WTC11 (cell line): ENCODE measurements around the gene CD101. TPM values are rescaled to one million over a fixed set of nuclear protein-coding genes. Genes with fewer than 3 reads are reported as not detected.

Experiments
- ATAC-seq: fragments of 200-7000 bp; cut with Tn5 transposase; 2 replicates; pipeline ENCODE4 v1.10.0; 2021; ENCODE audit warnings: mild to moderate bottlenecking, moderate library complexity
- CTCF ChIA-PET: fragments of 300-600 bp; sonication (Branson Sonifier 250); formaldehyde crosslinking; loops from one replicate; lab custom pipeline; 2021; ENCODE audit warnings: antibody characterized with exemption; lab: Charles Lee
- POLR2A ChIA-PET: fragments of 350-600 bp; sonication (Branson Sonifier 250); formaldehyde crosslinking; loops from one replicate; lab custom pipeline; 2021; ENCODE audit warnings: antibody characterized with exemption; lab: Charles Lee
- DNase-seq: peaks from one replicate; pipeline ENCODE4 v3.0.0; 2021; ENCODE audit warnings: low spot score
- H3K27ac Mint-ChIP-seq: 2 replicates; pipeline ENCODE4 v1.8.0; 2021; ENCODE audit warnings: mixed read lengths
- H3K27me3 Mint-ChIP-seq: 2 replicates; pipeline ENCODE4 v1.8.0; 2021; ENCODE audit warnings: low read depth, mild to moderate bottlenecking, moderate library complexity, mixed read lengths
- H3K36me3 Mint-ChIP-seq: 2 replicates; pipeline ENCODE4 v1.8.0; 2021; ENCODE audit warnings: mixed read lengths
- H3K4me1 Mint-ChIP-seq: 2 replicates; pipeline ENCODE4 v1.8.0; 2022; ENCODE audit warnings: mixed read lengths
- H3K4me3 Mint-ChIP-seq: 2 replicates; pipeline ENCODE4 v1.8.0; 2021; ENCODE audit warnings: mild to moderate bottlenecking, moderate library complexity, mixed read lengths
- H3K9me3 Mint-ChIP-seq: 2 replicates; pipeline ENCODE4 v1.8.0; 2021; ENCODE audit warnings: mixed read lengths
- ARID4B ChIP-seq: sonication (generic); formaldehyde crosslinking; IDR thresholded peaks from 2 replicates; pipeline ENCODE4 v1.8.0; 2023; ENCODE audit warnings: missing genetic modification reagents, mild to moderate bottlenecking, borderline replicate concordance
- CBFB ChIP-seq: sonication (generic); formaldehyde crosslinking; IDR thresholded peaks from 2 replicates; pipeline ENCODE4 v1.8.1; 2022; ENCODE audit warnings: mild to moderate bottlenecking, low read depth, missing genetic modification reagents
- CREM ChIP-seq: sonication (generic); formaldehyde crosslinking; IDR thresholded peaks from 2 replicates; pipeline ENCODE4 v1.8.1; 2022; ENCODE audit warnings: mild to moderate bottlenecking, missing genetic modification reagents, moderate library complexity
- E2F5 ChIP-seq: sonication (generic); formaldehyde crosslinking; IDR thresholded peaks from 2 replicates; pipeline ENCODE4 v1.8.1; 2022; ENCODE audit warnings: mild to moderate bottlenecking, moderate library complexity, missing genetic modification reagents
- EMX1 ChIP-seq: fragments of 250-450 bp; sonication (Bioruptor Pico); IDR thresholded peaks from 2 replicates; pipeline ENCODE4 v1.8.0; 2021; ENCODE audit warnings: mild to moderate bottlenecking
- ERG ChIP-seq: fragments of 250-450 bp; sonication (Bioruptor Pico); IDR thresholded peaks from 2 replicates; pipeline ENCODE4 v1.8.0; 2021; ENCODE audit warnings: mild to moderate bottlenecking
- HMGA2 ChIP-seq: fragments of 250-450 bp; sonication (Bioruptor Pico); IDR thresholded peaks from 2 replicates; pipeline ENCODE4 v1.4.0; 2021; ENCODE audit warnings: mild to moderate bottlenecking, moderate library complexity
- MAX ChIP-seq: sonication (generic); formaldehyde crosslinking; IDR thresholded peaks from 2 replicates; pipeline ENCODE4 v1.8.0; 2022; ENCODE audit warnings: mild to moderate bottlenecking, missing genetic modification reagents
- MXD4 ChIP-seq: fragments of 250-450 bp; sonication (Bioruptor Pico); IDR thresholded peaks from 2 replicates; pipeline ENCODE4 v1.8.0; 2021; ENCODE audit warnings: mild to moderate bottlenecking, moderate library complexity, borderline replicate concordance
- NR2C2 ChIP-seq: sonication (generic); formaldehyde crosslinking; IDR thresholded peaks from 2 replicates; pipeline ENCODE4 v1.8.0; 2022; ENCODE audit warnings: mild to moderate bottlenecking, missing genetic modification reagents
- ZNF416 ChIP-seq: fragments of 250-450 bp; sonication (Bioruptor Pico); IDR thresholded peaks from 2 replicates; pipeline ENCODE4 v1.9.0; 2021; ENCODE audit warnings: mild to moderate bottlenecking, inconsistent platforms
- ZNF532 ChIP-seq: fragments of 250-450 bp; sonication (Bioruptor Pico); IDR thresholded peaks from 2 replicates; pipeline ENCODE4 v1.9.0; 2021; ENCODE audit warnings: mild to moderate bottlenecking, borderline replicate concordance
- total RNA-seq: library from RNA; stranded (reverse); gene quantifications from 3 replicates; pipeline ENCODE4 v1.2.3, GENCODE V29; 2021

Gene CD101
- total RNA-seq, 1 experiment from 2014 or later: 1.4 TPM

GRCh38 chr1:116986421-116987255, 14.9 kb upstream of the CD101 start (continued):
- TF ChIP-seq ARID4B (CRISPR knock-in tag) (no peak), E2F5 (CRISPR knock-in tag) (no peak), NR2C2 (CRISPR knock-in tag) (no peak)

GRCh38 chr1:116987256-116987555, 14.4 kb upstream of the CD101 start:
- TF ChIP-seq MXD4 (CRISPR knock-in tag) (no peak), ZNF532 (CRISPR knock-in tag) (no peak), ZNF416 (no peak), HMGA2 (CRISPR knock-in tag) (no peak), EMX1 (CRISPR knock-in tag) (no peak), CBFB (no peak), CREM (no peak), MAX (CRISPR knock-in tag) (no peak)
- TF ChIP-seq, all 79 proteins: peak for 0
- H3K27me3 Mint-ChIP-seq: no peaks in the 10 kb centered on the region
- peaks cover under 1% of the 10 kb centered on the region for H3K9me3 Mint-ChIP-seq
- DNase-seq (no peak), ATAC-seq (no peak)
- peaks cover 36% of the 10 kb centered on the region for H3K4me1 Mint-ChIP-seq
- H3K4me3 Mint-ChIP-seq: no peak overlapping the region
- no peak overlapping the region for H3K27ac Mint-ChIP-seq
- H3K36me3 Mint-ChIP-seq: peaks cover 32% of the 10 kb centered on the region
- ChIA-PET CTCF (interaction anchor here (0.8 to 1.2 kb wide), 2 partner anchors 9 to 413 kb away, joined by 3 to 4 read pairs; no protein-coding TSS in a partner anchor), POLR2A (no interaction called here)

GRCh38 chr1:116988248-116988647, 13.3 kb upstream of the CD101 start:
- Mint-ChIP-seq H3K4me1 (peaks cover 27% of the 10 kb centered on the region), H3K36me3 (peaks cover 43% of the 10 kb centered on the region), H3K27me3 (no peaks in the 10 kb centered on the region), H3K9me3 (peaks cover 11% of the 10 kb centered on the region), H3K4me3 (no peak overlapping the region), H3K27ac (no peak overlapping the region)
- no peak for ATAC-seq
- POLR2A ChIA-PET: interaction anchor here (0.6 kb wide), 1 partner anchor 45 kb away, joined by 3 read pairs; no protein-coding TSS in a partner anchor
- TF ChIP-seq ERG (CRISPR knock-in tag) (no peak), CBFB (no peak)
- DNase-seq: no peak
- CTCF ChIA-PET: no interaction called here
